GM12878 (cell line): Measurements from ENCODE around the gene ETV2. TPM values are rescaled to one million over a fixed set of nuclear protein-coding genes. Genes with fewer than 3 reads are reported as not detected.

ENCODE experiments used
- ATAC-seq: fragments of 200-7000 bp; cut with Tn5 transposase; 3 replicates; pipeline ENCODE4 v1.9.1; 2020; ENCODE audit warnings: mild to moderate bottlenecking, moderate library complexity
- BruUV-seq: library from RNA; stranded (reverse); fragments of 400-500 nt; replicated peaks from 2 replicates; lab custom pipeline; 2021; lab: Mats Ljungman, UMichigan
- CTCF ChIA-PET: fragments of 300-600 bp; sonication (Branson Sonifier 250); formaldehyde crosslinking; extraction: SDS; loops from one replicate; lab custom pipeline; 2021; ENCODE audit warnings: inconsistent platforms; lab: Yijun Ruan, JAX
- POLR2A ChIA-PET: fragments of 350-600 bp; formaldehyde crosslinking; extraction: SDS; loops from one replicate; lab custom pipeline; 2021; ENCODE audit warnings: inconsistent platforms; lab: Charles Lee
- RAD21 ChIA-PET: fragments of 300-600 bp; sonication (Branson Sonifier 250); formaldehyde crosslinking; loops from one replicate; lab custom pipeline; 2023; ENCODE audit warnings: antibody characterized with exemption; ENCODE audit not compliant: unreplicated experiment; lab: Charles Lee
- SMC1A ChIA-PET: fragments of 300-600 bp; sonication (Branson Sonifier 250); formaldehyde crosslinking; loops from one replicate; lab custom pipeline; 2023; ENCODE audit not compliant: unreplicated experiment, uncharacterized antibody; lab: Charles Lee
- DNase-seq: peaks from one replicate; pipeline ENCODE4 v3.0.0-alpha.2; 2011; ENCODE audit warnings: low read depth, low spot score
- FAIRE-seq: peaks from 3 replicates; lab custom pipeline; 2011; peaks lifted over from hg19 to GRCh38; lab: Jason Lieb, UNC
- H2AFZ ChIP-seq: 2 replicates; pipeline ENCODE4 v1.6.0; 2011; ENCODE audit warnings: low read depth, low read length, control low read depth; ENCODE audit not compliant: control insufficient read depth
- H3K27ac ChIP-seq: 2 replicates; pipeline ENCODE4 v1.5.1; 2011; ENCODE audit warnings: control low read depth; ENCODE audit not compliant: control insufficient read depth, insufficient read depth
- H3K27me3 ChIP-seq, 2 experiments: replicated peaks in 1 of 2; 2 replicates each; pipeline versions ENCODE4 v1.6.0 to v1.6.1; 2011; ENCODE audit warnings: low read length in 1 of 2; ENCODE audit not compliant: control insufficient read depth in 2 of 2, insufficient read depth in 2 of 2
- H3K36me3 ChIP-seq, 2 experiments: 2 replicates each; pipeline ENCODE4 v1.5.1; 2011; ENCODE audit warnings: low read length in 1 of 2; ENCODE audit not compliant: control insufficient read depth in 2 of 2, insufficient read depth in 2 of 2
- H3K4me1 ChIP-seq: 2 replicates; pipeline ENCODE4 v1.6.1; 2011; ENCODE audit warnings: mild to moderate bottlenecking, low read length, moderate library complexity, mixed read lengths; ENCODE audit not compliant: control insufficient read depth, insufficient read depth
- H3K4me2 ChIP-seq: 2 replicates; pipeline ENCODE4 v1.6.0; 2011; ENCODE audit warnings: control low read depth; ENCODE audit not compliant: control insufficient read depth, insufficient read depth
- H3K4me3 ChIP-seq: fragments of 200-600 bp; sonication (generic); 2 replicates; pipeline ENCODE4 v1.5.1; 2016
- H3K79me2 ChIP-seq: 2 replicates; pipeline ENCODE4 v1.6.0; 2011; ENCODE audit warnings: low read length; ENCODE audit not compliant: control insufficient read depth, insufficient read depth
- H3K9ac ChIP-seq: 2 replicates; pipeline ENCODE4 v1.8.0; 2011; ENCODE audit warnings: low read length, control low read depth, mixed read lengths; ENCODE audit not compliant: control insufficient read depth, insufficient read depth
- H3K9me3 ChIP-seq: replicated peaks from 3 replicates; pipeline ENCODE4 v1.5.1; 2011; ENCODE audit warnings: mild to moderate bottlenecking, low read length; ENCODE audit not compliant: control insufficient read depth, insufficient read depth
- H4K20me1 ChIP-seq: 2 replicates; pipeline ENCODE4 v1.6.0; 2011; ENCODE audit not compliant: control insufficient read depth, insufficient read depth
- BHLHE40 ChIP-seq, 2 experiments: fragments of 450-650 bp in 1 of 2; IDR thresholded peaks; 2 replicates each; pipeline ENCODE4 v1.6.1; 2011 to 2017; ENCODE audit warnings: low read depth in 2 of 2, borderline replicate concordance in 1 of 2, improper control_type of control experiment in 1 of 2, low read length in 1 of 2, mild to moderate bottlenecking in 1 of 2
- CHD4 ChIP-seq: fragments of 200-600 bp; sonication (generic); IDR thresholded peaks from 2 replicates; pipeline ENCODE4 v1.6.1; 2016; ENCODE audit warnings: mild to moderate bottlenecking
- CREM ChIP-seq: IDR thresholded peaks from 2 replicates; pipeline ENCODE4 v1.6.1; 2014; ENCODE audit warnings: antibody characterized with exemption, low read depth
- E4F1 ChIP-seq: fragments of 450-650 bp; IDR thresholded peaks from 2 replicates; pipeline ENCODE4 v1.6.1; 2018; ENCODE audit warnings: borderline replicate concordance, mild to moderate bottlenecking; ENCODE audit not compliant: partially characterized antibody
- FOS ChIP-seq: IDR thresholded peaks from 3 replicates; pipeline ENCODE4 v1.6.1; 2011; ENCODE audit warnings: borderline replicate concordance; ENCODE audit not compliant: insufficient read length; ENCODE audit errors: extremely low read depth
- HSF1 ChIP-seq: fragments of 150-350 bp; IDR thresholded peaks from 2 replicates; pipeline ENCODE4 v1.6.1; 2014; ENCODE audit warnings: mild to moderate bottlenecking, low read depth, low read length
- IRF4 ChIP-seq: IDR thresholded peaks from 2 replicates; pipeline ENCODE4 v1.6.1; 2011; ENCODE audit warnings: low read depth, low read length
- LARP7 ChIP-seq: fragments of 450-650 bp; IDR thresholded peaks from 2 replicates; pipeline ENCODE4 v1.6.1; 2017; ENCODE audit warnings: mild to moderate bottlenecking
- RB1 ChIP-seq: fragments of 450-650 bp; formaldehyde crosslinking; IDR thresholded peaks from 2 replicates; pipeline ENCODE4 v1.6.1; 2017; ENCODE audit warnings: mild to moderate bottlenecking, borderline replicate concordance
- SUPT20H ChIP-seq: IDR thresholded peaks from 2 replicates; pipeline ENCODE4 v1.6.1; 2011; ENCODE audit warnings: low read depth, mild to moderate bottlenecking, low read length, moderate library complexity, borderline replicate concordance; ENCODE audit not compliant: control insufficient read depth
- TCF3 ChIP-seq: IDR thresholded peaks from 2 replicates; pipeline ENCODE4 v1.6.1; 2012; ENCODE audit warnings: low read depth, mild to moderate bottlenecking, low read length, borderline replicate concordance; ENCODE audit not compliant: insufficient read depth
- ZZZ3 ChIP-seq: IDR thresholded peaks from 2 replicates; pipeline ENCODE4 v1.6.1; 2011; ENCODE audit warnings: low read depth; ENCODE audit not compliant: control insufficient read depth, insufficient read length
- WGBS: methylation state at CpG from one replicate; pipeline ENCODE4 v1.1.6; 2016; ENCODE audit warnings: low lambda C conversion rate; ENCODE audit not compliant: insufficient replicate concordance, insufficient coverage; ENCODE audit errors: missing lambda C conversion rate; 5-methylcytosine and 5-hydroxymethylcytosine counted together
- in situ Hi-C: fragments of 300-500 bp; cut with MboI; formaldehyde crosslinking; loops from 9 replicates; pipeline ENCODE4 v1.14.3; 2018; ENCODE audit warnings: mixed read lengths
- intact Hi-C: fragments of 100-400 bp; cut with micrococcal nuclease; formaldehyde crosslinking; loops from one replicate; pipeline ENCODE4 v1.14.2; 2022; ENCODE audit not compliant: unreplicated experiment
- polyA plus RNA-seq, 11 experiments: library from polyadenylated mRNA; depleted of rRNA in 4 of 11; unstranded in 6 of 11; stranded (reverse) in 5 of 11; fragments of >200 nt; fragmentation: Nextera tagmentation in 4 of 11; fragmentation: Illumina TruSeq in 1 of 11; extraction: Ambion mirVana in 4 of 11; extraction: Trizol in 1 of 11; gene quantifications; 1 replicate in 1 of 11; 2 replicates in 10 of 11; pipeline versions ENCODE4 v1.2.1 to v1.2.3, GENCODE V29; 2011 to 2016; ENCODE audit warnings: inconsistent platforms in 2 of 11, missing spikeins in 2 of 11, low read depth in 1 of 11
- total RNA-seq, 4 experiments: library from RNA; depleted of rRNA in 3 of 4; stranded (reverse); fragments of >200 nt in 3 of 4; fragmentation: Illumina TruSeq in 1 of 4; extraction: Trizol in 1 of 4; gene quantifications; 2 replicates each; pipeline versions ENCODE4 v1.2.1 to v1.2.3, GENCODE V29; 2013 to 2021
- TF ChIP-seq, protein P1 (sequence below): IDR thresholded peaks from 2 replicates; pipeline ENCODE4 v1.6.1; 2012; ENCODE audit warnings: low read depth, low read length, improper control_type of control experiment

The ETV2 gene
- total and polyA plus RNA-seq, 10 of the 15 experiments (the other 5 are each of a cell fraction or from before 2014, with no cell fraction given): 0.10 to 1.4 (median 0.54) TPM; not detected in 1

GRCh38 chr19:35629332-35629633, 12.3 kb upstream of the ETV2 start:
- Histone ChIP-seq H3K4me3 (peak overlapping the region; percentile 91), H2AFZ (peak overlapping the region; percentile 58; the same call in 1 of the 2 replicates), H3K79me2 (peaks cover 10% of the 10 kb centered on the region), H3K27ac (peak overlapping the region; percentile 78), H3K36me3 (peaks cover 5 to 7% of the 10 kb centered on the region in 2 experiments; a peak in 3 of 4 replicates), H3K4me1 (no peaks in the 10 kb centered on the region; the same call in 1 of the 2 replicates), H3K4me2 (peak overlapping the region; percentile 99), H4K20me1 (no peaks in the 10 kb centered on the region), H3K9me3 (no peaks in the 10 kb centered on the region), H3K27me3 (no peaks in the 10 kb centered on the region), H3K9ac (peak overlapping the region; percentile 91)
- 5% methylated on average over 14 of the region's 15 CpGs for WGBS
- SMC1A ChIA-PET: interaction anchor here (0.9 kb wide), 1 partner anchor 9 kb away, joined by 4 read pairs; no protein-coding TSS in a partner anchor
- FAIRE-seq: no peak
- no peak for DNase-seq
- no peak for ATAC-seq
- RAD21 ChIA-PET: no interaction called here
- POLR2A ChIA-PET: interaction anchor here (1.0 kb wide), 1 partner anchor 14 kb away, joined by 5 read pairs; no protein-coding TSS in a partner anchor
- CTCF ChIA-PET: no interaction called here
- TSS peak; percentile 81 for BruUV-seq
- in situ Hi-C loops: no loop called here
- intact Hi-C loops: no loop called here
- TF ChIP-seq, protein P1, sequence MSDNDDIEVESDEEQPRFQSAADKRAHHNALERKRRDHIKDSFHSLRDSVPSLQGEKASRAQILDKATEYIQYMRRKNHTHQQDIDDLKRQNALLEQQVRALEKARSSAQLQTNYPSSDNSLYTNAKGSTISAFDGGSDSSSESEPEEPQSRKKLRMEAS: no peak
- TF ChIP-seq SUPT20H: no peak
- TF ChIP-seq IRF4: no peak
- no peak for TF ChIP-seq CREM
- no peak for TF ChIP-seq CHD4
- TF ChIP-seq E4F1: no peak
- no peak for TF ChIP-seq FOS
- TF ChIP-seq ZZZ3: no peak
- TF ChIP-seq RB1: no peak
- no peak for TF ChIP-seq BHLHE40 (IDR thresholded peaks at IDR 0.05; ENCODE audit: borderline replicate concordance in 1 of 2, low read depth in 2 of 2, low read length in 1 of 2)
- no peak for TF ChIP-seq HSF1
- TF ChIP-seq TCF3: no peak
- TF ChIP-seq LARP7: no peak
